Upper lobe of right lung (tissue), 1 donor: Measurements from ENCODE around the gene CORO1C. TPM values are rescaled to one million over a fixed set of nuclear protein-coding genes. Genes with fewer than 3 reads are reported as not detected.

Experiments
- ATAC-seq: fragments of 200-7000 bp; cut with Tn5 transposase; one replicate; pipeline ENCODE4 v1.9.1; 2020; ENCODE audit warnings: mild to moderate bottlenecking, moderate library complexity
- DNase-seq: peaks from one replicate; pipeline ENCODE4 v3.0.0-alpha.2; 2020
- H3K27ac ChIP-seq: fragments of 200-600 bp; one replicate; pipeline ENCODE4 v1.8.0; 2022
- H3K27me3 ChIP-seq: fragments of 200-600 bp; one replicate; pipeline ENCODE4 v1.8.0; 2022; ENCODE audit warnings: mild to moderate bottlenecking
- H3K36me3 ChIP-seq: fragments of 200-600 bp; one replicate; pipeline ENCODE4 v1.8.0; 2022
- H3K4me1 ChIP-seq: fragments of 200-600 bp; one replicate; pipeline ENCODE4 v1.8.0; 2022
- H3K4me3 ChIP-seq: fragments of 200-600 bp; one replicate; pipeline ENCODE4 v1.8.0; 2022; ENCODE audit warnings: mild to moderate bottlenecking
- H3K9me3 ChIP-seq: fragments of 200-600 bp; one replicate; pipeline ENCODE4 v1.8.0; 2022
- CTCF ChIP-seq: fragments of 200-600 bp; IDR thresholded peaks from one replicate; pipeline ENCODE4 v1.8.0; 2022; ENCODE audit warnings: antibody characterized with exemption
- intact Hi-C: fragments of 100-400 bp; cut with DNase I; formaldehyde crosslinking; loops from one replicate; pipeline ENCODE4 v1.11.0; 2022
- total RNA-seq: library from RNA; stranded (reverse); fragmentation: NEBNext Ultra II Directional; extraction: Animal tissue kit (Norgen Biotek cat#: 25700); gene quantifications from one replicate; pipeline ENCODE4 v1.2.1, GENCODE V29; 2021
- donor health status: DM: no; HTN: yes; CAD: no; lungs with severe emphysema.

The CORO1C gene
- total RNA-seq, 1 donor from 2014 or later, result 257 TPM

DNA sequence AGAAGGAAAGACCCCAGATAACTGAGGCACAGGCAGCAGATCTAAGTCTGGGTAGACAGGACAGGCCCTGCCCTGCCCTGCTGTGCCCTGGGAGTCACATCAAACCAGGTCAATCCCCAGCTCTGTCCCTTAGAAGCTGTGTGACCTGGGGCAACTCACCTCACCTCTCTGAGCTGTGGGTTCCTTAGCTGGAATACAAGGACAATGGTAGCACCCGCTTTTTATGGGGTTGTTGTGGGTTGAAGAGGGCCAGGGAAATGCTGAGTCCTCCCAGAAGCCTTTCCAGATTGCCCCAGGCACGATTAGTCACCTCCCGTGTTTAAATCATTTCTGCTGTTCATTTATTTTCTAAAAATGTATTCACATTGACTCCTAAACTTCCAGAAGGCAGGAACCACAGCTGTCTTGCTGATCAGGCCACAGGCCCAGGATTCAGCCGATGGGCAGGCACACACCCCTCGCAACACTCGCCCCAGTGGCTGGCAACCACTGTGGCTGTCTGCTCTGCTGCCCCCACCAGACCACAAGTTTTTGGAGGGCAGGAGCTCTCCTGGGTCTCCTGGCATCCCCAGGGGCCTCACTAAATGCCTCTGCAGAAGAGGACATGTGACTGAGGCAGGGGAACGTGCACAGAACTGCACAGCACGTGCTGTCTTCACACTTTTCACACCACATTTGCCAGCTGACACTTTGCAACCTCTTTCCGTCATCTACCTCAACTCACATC lies 100.7 kb downstream of the CORO1C start:
- no peak for TF ChIP-seq CTCF
- Histone ChIP-seq H3K27me3 (no peaks in the 10 kb centered on the region), H3K4me3 (peak overlapping the region; percentile 31), H3K4me1 (peaks cover 66% of the 10 kb centered on the region), H3K36me3 (no peaks in the 10 kb centered on the region), H3K27ac (peak overlapping the region; percentile 75), H3K9me3 (no peaks in the 10 kb centered on the region)
- DNase-seq (no peak), ATAC-seq (no peak)
- intact Hi-C loops, result no loop called here

DNA sequence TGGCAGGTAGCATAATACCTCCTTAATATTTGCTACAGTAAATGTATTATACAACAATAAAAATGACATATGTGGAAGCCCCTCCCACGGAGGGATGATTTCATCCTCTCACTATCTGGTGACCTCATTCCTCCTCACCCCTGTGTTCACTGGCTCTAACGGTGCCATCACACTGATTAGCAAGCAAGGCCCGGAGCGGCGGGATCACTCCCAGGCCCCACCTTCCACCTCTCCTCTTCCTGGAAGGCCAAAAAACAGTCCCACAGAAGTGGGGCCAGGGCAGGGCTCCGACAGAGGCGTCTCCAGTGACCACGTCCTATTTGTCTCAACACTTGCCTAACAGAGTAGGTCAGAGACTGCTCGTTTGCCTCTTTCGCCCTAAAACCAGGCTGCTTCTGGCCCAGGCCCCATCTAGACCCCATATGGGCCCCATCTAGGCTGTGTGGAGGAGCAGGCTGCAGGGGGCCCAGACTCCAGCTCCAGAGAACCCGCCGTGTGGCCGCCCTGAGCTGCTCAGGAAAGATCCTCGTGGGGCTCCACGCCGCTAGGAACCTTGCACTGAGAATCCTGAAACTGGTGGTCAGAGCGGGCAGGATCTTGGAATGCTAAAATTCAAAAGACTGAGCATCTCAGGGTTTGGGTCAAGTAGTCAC lies 101.4 kb downstream of the CORO1C start:
- no peaks in the 10 kb centered on the region for H3K9me3 ChIP-seq
- H3K4me1 ChIP-seq, result peaks cover 59% of the 10 kb centered on the region
- no peak for TF ChIP-seq CTCF
- peak; percentile 78 for DNase-seq
- no peaks in the 10 kb centered on the region for H3K36me3 ChIP-seq
- H3K4me3 ChIP-seq, result peak overlapping the region; percentile 31
- H3K27ac ChIP-seq, result peak overlapping the region; percentile 75
- intact Hi-C loops, result no loop called here
- H3K27me3 ChIP-seq, result no peaks in the 10 kb centered on the region
- peak; percentile 28 for ATAC-seq

DNA sequence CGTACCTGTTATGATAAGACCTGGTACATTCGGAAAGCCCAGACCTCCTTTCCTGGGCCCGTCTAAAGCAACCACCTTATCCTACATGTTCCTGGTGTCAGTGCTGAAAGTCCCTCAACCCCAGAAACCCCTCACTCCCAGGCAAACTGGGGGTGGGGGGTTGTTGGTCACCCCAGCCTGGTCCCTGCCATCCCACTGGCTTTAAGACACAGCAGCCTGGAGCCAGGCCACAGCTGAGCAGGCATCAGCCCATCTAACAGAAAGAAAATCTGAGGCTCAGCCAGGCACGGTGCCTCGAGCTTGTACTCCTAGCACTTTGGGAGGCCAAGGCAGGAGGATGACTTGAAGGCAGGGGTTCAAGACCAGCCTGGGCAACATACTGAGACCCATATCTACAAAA lies 102.2 kb downstream of the CORO1C start:
- H3K27me3 ChIP-seq, result no peaks in the 10 kb centered on the region
- H3K36me3 ChIP-seq, result no peaks in the 10 kb centered on the region
- peak overlapping the region; percentile 75 for H3K27ac ChIP-seq
- intact Hi-C loops, result no loop called here
- TF ChIP-seq CTCF, result no peak
- no peak for DNase-seq
- H3K4me3 ChIP-seq, result peak overlapping the region; percentile 31
- ATAC-seq, result no peak
- peaks cover 52% of the 10 kb centered on the region for H3K4me1 ChIP-seq
- H3K9me3 ChIP-seq, result no peaks in the 10 kb centered on the region

- no peak overlapping the region for H3K4me3 ChIP-seq
- ATAC-seq (no peak), DNase-seq (no peak)
- intact Hi-C loops, result no loop called here
- H3K27me3 ChIP-seq, result no peaks in the 10 kb centered on the region
- peak overlapping the region; percentile 47 for H3K27ac ChIP-seq
- H3K36me3 ChIP-seq, result no peaks in the 10 kb centered on the region
- H3K9me3 ChIP-seq, result no peaks in the 10 kb centered on the region
- H3K4me1 ChIP-seq, result peaks cover 43% of the 10 kb centered on the region
- no peak for TF ChIP-seq CTCF
Observed at GRCh38 chr12:108627134-108627920, 104.0 kb downstream of the CORO1C start.

- TF ChIP-seq CTCF, result no peak
- Histone ChIP-seq H3K27ac (no peak overlapping the region), H3K36me3 (no peaks in the 10 kb centered on the region), H3K4me3 (no peak overlapping the region), H3K4me1 (peaks cover 34% of the 10 kb centered on the region), H3K27me3 (no peaks in the 10 kb centered on the region), H3K9me3 (no peaks in the 10 kb centered on the region)
- ATAC-seq (no peak), DNase-seq (no peak)
- intact Hi-C loops, result no loop called here
Observed at GRCh38 chr12:108625228-108625627, 106.1 kb downstream of the CORO1C start.
